ENCODE data around the gene CUX1. TPM values are rescaled to one million over a fixed set of nuclear protein-coding genes. Genes with fewer than 3 reads are reported as not detected.
"Not testable (repeated sequence)": the region's sequence is repeated elsewhere in the genome, so short reads cannot be mapped to it uniquely, and the experiment has no call there.

Gene CUX1
- total RNA-seq, 1 experiment from 2014 or later = 64.3 TPM

- TF ChIP-seq E2F1 (CRISPR knock-in tag; IDR thresholded peaks at IDR 0.05) (peak; percentile 67; the same call in 1 of the 2 replicates), ZNF423 (CRISPR knock-in tag; IDR thresholded peaks at IDR 0.05) (no peak), CDX4 (CRISPR knock-in tag; IDR thresholded peaks at IDR 0.05; ENCODE audit: borderline replicate concordance) (no peak), ESRRA (CRISPR knock-in tag; IDR thresholded peaks at IDR 0.05; ENCODE audit: borderline replicate concordance) (peak; percentile 79; the same call in 1 of the 2 replicates), USF2 (CRISPR knock-in tag; IDR thresholded peaks at IDR 0.05) (0 out of 2 replicates have a peak, but pooled peaks have one; percentile 6), CREB1 (CRISPR knock-in tag; IDR thresholded peaks at IDR 0.05) (no peak), ARID4B (CRISPR knock-in tag; IDR thresholded peaks at IDR 0.05; ENCODE audit: borderline replicate concordance) (no peak; the same call in 1 of the 2 replicates), FOXP4 (CRISPR knock-in tag; IDR thresholded peaks at IDR 0.05) (peak; percentile 35; the same call in 1 of the 2 replicates), ZNF138 (CRISPR knock-in tag; conservative IDR thresholded peaks at IDR 0.05) (no peak)
Measured at GRCh38 chr7:102300643-102301221, 483.3 kb downstream of the CUX1 start (continued).

- peaks cover 19% of the 10 kb centered on the region for H3K27me3 Mint-ChIP-seq (ENCODE audit: low read depth)
Measured at GRCh38 chr7:102301367-102301766, 483.9 kb downstream of the CUX1 start.

GRCh38 chr7:102302025-102302424 lies 484.6 kb downstream of the CUX1 start:
- no peak for ATAC-seq
- Mint-ChIP-seq H3K36me3 (no peaks in the 10 kb centered on the region), H3K9me3 (no peaks in the 10 kb centered on the region), H3K27ac (no peak overlapping the region), H3K27me3 (ENCODE audit: low read depth) (peaks cover 19% of the 10 kb centered on the region), H3K4me3 (no peak overlapping the region), H3K4me1 (peaks cover 9% of the 10 kb centered on the region)
- ChIA-PET CTCF (interaction anchor here (0.6 to 2.3 kb wide), 5 partner anchors 12 to 165 kb away, joined by 3 to 16 read pairs (median 5); partner anchors contain the start of gene PRKRIP1), POLR2A (interaction anchor here (1.4 kb wide), 1 partner anchor 94 kb away, joined by 3 read pairs; the partner anchor contains the start of gene PRKRIP1)
- no peak for DNase-seq (ENCODE audit: low spot score)
- TF ChIP-seq HMGA2 (CRISPR knock-in tag; IDR thresholded peaks at IDR 0.05) (no peak), OVOL2 (CRISPR knock-in tag; IDR thresholded peaks at IDR 0.05; ENCODE audit: borderline replicate concordance) (no peak), AR (CRISPR knock-in tag; IDR thresholded peaks at IDR 0.05) (no peak), NFE2L1 (CRISPR knock-in tag; IDR thresholded peaks at IDR 0.05) (no peak), ETV6 (CRISPR knock-in tag; IDR thresholded peaks at IDR 0.05) (no peak), ZNF121 (CRISPR knock-in tag; IDR thresholded peaks at IDR 0.05) (no peak), SMAD4 (CRISPR knock-in tag; IDR thresholded peaks at IDR 0.05) (no peak), E2F1 (CRISPR knock-in tag; IDR thresholded peaks at IDR 0.05) (no peak)

More at GRCh38 chr7:102301367-102301766, 483.9 kb downstream of the CUX1 start:
- POLR2A ChIA-PET = interaction anchor here (1.0 to 1.4 kb wide), 2 partner anchors 13 to 94 kb away, joined by 3 read pairs; partner anchors contain the start of gene PRKRIP1
- DNase-seq (ENCODE audit: low spot score); H3K4me3 Mint-ChIP-seq; H3K9me3 Mint-ChIP-seq; H3K4me1 Mint-ChIP-seq; H3K27ac Mint-ChIP-seq; H3K36me3 Mint-ChIP-seq: not testable (repeated sequence)
- TF ChIP-seq SMAD3 (CRISPR knock-in tag; IDR thresholded peaks at IDR 0.05; ENCODE audit: borderline replicate concordance) = 0 out of 2 replicates have a peak, but pooled peaks have one; percentile 4
- peak; percentile 7; the same call in 1 of the 2 replicates for ATAC-seq
- CTCF ChIA-PET = interaction anchor here (0.6 to 2.3 kb wide), 19 partner anchors 9 to 677 kb away, joined by 3 to 17 read pairs (median 7); partner anchors contain the start of genes PRKRIP1 and SH2B2
